ENCODE data around the gene DCTPP1. TPM values are rescaled to one million over a fixed set of nuclear protein-coding genes. Genes with fewer than 3 reads are reported as not detected.

Gene DCTPP1
- total and polyA plus RNA-seq, 2 donors (not counting 3 experiments of a cell fraction or from before 2014, with no cell fraction given) = 68.0 to 88.6 TPM

- BruUV-seq (replicated peaks) = no TSS peak
- peaks cover under 1% of the 10 kb centered on the region for H3K79me2 ChIP-seq (ENCODE audit: control insufficient read depth, insufficient read depth, low read length)
- TF ChIP-seq GATA2 (IDR thresholded peaks at IDR 0.05; ENCODE audit: insufficient read depth, insufficient read length, low read depth, low read length) = no peak
- TF ChIP-seq MAX (IDR thresholded peaks at IDR 0.05; ENCODE audit: insufficient read depth, insufficient read length) = no peak
- TF ChIP-seq MYC (IDR thresholded peaks at IDR 0.05; ENCODE audit: low read depth, low read length) = no peak
- TF ChIP-seq EZH2 (IDR thresholded peaks at IDR 0.05; ENCODE audit: borderline replicate concordance, low read depth, low read length, severe bottlenecking) = no peak
- TF ChIP-seq JUN (IDR thresholded peaks at IDR 0.05; ENCODE audit: borderline replicate concordance, insufficient read depth, insufficient read length, low read depth) = no peak
- TF ChIP-seq POLR2AphosphoS5 (IDR thresholded peaks at IDR 0.05; ENCODE audit: insufficient read depth, low read depth, low read length) = no peak
- TF ChIP-seq POLR2A (IDR thresholded peaks at IDR 0.05; ENCODE audit: low read depth, low read length) = no peak
- TF ChIP-seq CTCF (IDR thresholded peaks at IDR 0.05; ENCODE audit: extremely low read depth in 1 of 2, insufficient read depth in 1 of 2, low read depth in 1 of 2, low read length in 2 of 2) = no peak
- no peak for TF ChIP-seq FOS (IDR thresholded peaks at IDR 0.05; ENCODE audit: borderline replicate concordance, insufficient read depth, low read length)
- intact Hi-C loops (cut with micrococcal nuclease) (no loop called here), dilution Hi-C loops (cut with MboI; ENCODE audit: extremely low pct_ligation_motif_present, low sequenced_read_pairs) (no loop called here)
- H3K36me3 ChIP-seq (ENCODE audit: control insufficient read depth in 2 of 2, extremely low read depth in 1 of 2, insufficient read depth in 2 of 2, low read length in 2 of 2) = peaks cover 5 to 6% of the 10 kb centered on the region in 2 experiments
- no peak overlapping the region for H3K9ac ChIP-seq (replicated peaks; ENCODE audit: extremely low read depth, insufficient read depth, low read length)
- H2AFZ ChIP-seq (ENCODE audit: low read depth, low read length) = peak overlapping the region; percentile 62
- H3K27ac ChIP-seq (ENCODE audit: insufficient read depth, low read depth, low read length) = no peak overlapping the region
- H3K4me3 ChIP-seq (replicated peaks in 1 of 3; ENCODE audit: insufficient read depth in 1 of 3, low read depth in 1 of 3, low read length in 3 of 3) = peak overlapping the region in 2 of 3 experiments; percentile 44 to 57
- H3K9me1 ChIP-seq (replicated peaks; ENCODE audit: control insufficient read depth, extremely low read depth, insufficient read depth, low read length) = no peaks in the 10 kb centered on the region
- ChIA-PET CTCF (interaction anchor here (0.6 to 4.8 kb wide), 15 partner anchors 8 to 371 kb away, joined by 3 to 46 read pairs (median 6); partner anchors contain the start of genes CORO1A, DCTPP1, PRR14 and TBX6), POLR2A (interaction anchor here (0.7 to 1.3 kb wide), 2 partner anchors 8 to 13 kb away, joined by 6 to 12 read pairs; partner anchors contain the start of gene DCTPP1)
- H3K4me2 ChIP-seq (ENCODE audit: insufficient read depth, low read length) = peak overlapping the region; percentile 53
- H4K20me1 ChIP-seq (replicated peaks; ENCODE audit: control insufficient read depth, extremely low read depth, insufficient read depth, low read length) = no peaks in the 10 kb centered on the region
- H3K9me3 ChIP-seq (replicated peaks; ENCODE audit: control insufficient read depth, insufficient read depth, low read length) = no peaks in the 10 kb centered on the region
- H3K27me3 ChIP-seq (ENCODE audit: control insufficient read depth in 2 of 2, insufficient read depth in 2 of 2, low read length in 2 of 2) = no peaks in the 10 kb centered on the region
- FAIRE-seq = no peak
- H3K4me1 ChIP-seq (ENCODE audit: control insufficient read depth, extremely low read depth, insufficient read depth, low read length) = peaks cover 3% of the 10 kb centered on the region
- no peak for DNase-seq (ENCODE audit: low read depth, low spot score)
These were observed 13.0 kb downstream of the DCTPP1 start for GRCh38 chr16:30416624-30417528.

Measured in endothelial cell of umbilical vein (primary cell).